Liver (tissue), 3 donors: ENCODE results near the gene JDP2.

Experiments used
- ATF3 ChIP-seq: IDR thresholded peaks from 2 replicates; pipeline ENCODE4 v1.6.1; 2016; ENCODE audit warnings: antibody characterized with exemption
- CTCF ChIP-seq: fragments of 150-350 bp; IDR thresholded peaks from 2 replicates; pipeline ENCODE4 v1.5.1; 2017; ENCODE audit warnings: improper control_type of control experiment, low read depth, low read length; ENCODE audit not compliant: missing input control
- REST ChIP-seq: IDR thresholded peaks from 2 replicates; pipeline ENCODE4 v1.6.1; 2016; ENCODE audit warnings: antibody characterized with exemption, mild to moderate bottlenecking
- YY1 ChIP-seq: IDR thresholded peaks from 2 replicates; pipeline ENCODE4 v1.6.1; 2016; ENCODE audit warnings: antibody characterized with exemption, mild to moderate bottlenecking
- donor health status: healthy.
- donor health status: healthy.

- TF ChIP-seq CTCF (no peak), REST (no peak), ATF3 (no peak), YY1 (no peak)
Measured at GRCh38 chr14:75494896-75495295, 67.1 kb downstream of the JDP2 start.
